Vagina (tissue), 2 donors: ENCODE data around the gene DGKB. TPM values are rescaled to one million over a fixed set of nuclear protein-coding genes. Genes with fewer than 3 reads are reported as not detected.

Experiments
- DNase-seq, 2 donors: peaks; one replicate each; pipeline ENCODE4 v3.0.0-alpha.2; 2017; ENCODE audit errors: extremely low spot score in 2 of 2
- H3K27ac ChIP-seq: fragments of 200-600 bp; sonication (generic); one replicate; pipeline ENCODE4 v1.5.1; 2019
- H3K27me3 ChIP-seq: fragments of 200-600 bp; sonication (generic); one replicate; pipeline ENCODE4 v1.5.1; 2019
- H3K36me3 ChIP-seq, 2 donors: fragments of 200-600 bp; sonication (generic); one replicate each; pipeline ENCODE4 v1.5.1; 2017 to 2019
- H3K4me1 ChIP-seq: fragments of 200-600 bp; sonication (generic); one replicate; pipeline ENCODE4 v1.5.1; 2019
- H3K4me3 ChIP-seq, 2 donors: fragments of 200-600 bp; sonication (generic); 1 replicate in 1 of 2; 2 replicates in 1 of 2; pipeline ENCODE4 v1.5.1; 2016 to 2019
- H3K9me3 ChIP-seq: fragments of 200-600 bp; sonication (generic); one replicate; pipeline ENCODE4 v1.5.1; 2019
- POLR2A ChIP-seq, 2 donors: fragments of 450-650 bp; IDR thresholded peaks; one replicate each; pipeline ENCODE4 v1.6.1; 2017; ENCODE audit warnings: antibody characterized with exemption in 2 of 2, mild to moderate bottlenecking in 2 of 2, moderate library complexity in 2 of 2
- POLR2AphosphoS5 ChIP-seq, 2 donors: sonication (generic); formaldehyde crosslinking; IDR thresholded peaks; one replicate each; pipeline ENCODE4 v1.9.0; 2017; ENCODE audit warnings: antibody characterized with exemption in 2 of 2, mild to moderate bottlenecking in 2 of 2, low read depth in 1 of 2; ENCODE audit not compliant: insufficient read depth in 1 of 2
- intact Hi-C: fragments of 100-400 bp; cut with DNase I; formaldehyde crosslinking; loops from one replicate; pipeline ENCODE4 v1.15.1; 2023
- total RNA-seq: library from RNA; depleted of rRNA; stranded (reverse); fragments of >200 nt; gene quantifications from one replicate; pipeline ENCODE4 v1.2.3, GENCODE V29; 2016
- TF ChIP-seq, protein P1 (sequence below), 3 experiments: fragments of 450-650 bp in 2 of 3; fragments of 200-600 bp in 1 of 3; sonication (generic) in 1 of 3; IDR thresholded peaks; one replicate each; pipeline ENCODE4 v1.5.1; 2017 to 2019; ENCODE audit warnings: antibody characterized with exemption in 3 of 3, mild to moderate bottlenecking in 2 of 3, moderate library complexity in 2 of 3

DGKB gene
- total RNA-seq, 1 donor from 2014 or later, result 2.2 TPM

DNA sequence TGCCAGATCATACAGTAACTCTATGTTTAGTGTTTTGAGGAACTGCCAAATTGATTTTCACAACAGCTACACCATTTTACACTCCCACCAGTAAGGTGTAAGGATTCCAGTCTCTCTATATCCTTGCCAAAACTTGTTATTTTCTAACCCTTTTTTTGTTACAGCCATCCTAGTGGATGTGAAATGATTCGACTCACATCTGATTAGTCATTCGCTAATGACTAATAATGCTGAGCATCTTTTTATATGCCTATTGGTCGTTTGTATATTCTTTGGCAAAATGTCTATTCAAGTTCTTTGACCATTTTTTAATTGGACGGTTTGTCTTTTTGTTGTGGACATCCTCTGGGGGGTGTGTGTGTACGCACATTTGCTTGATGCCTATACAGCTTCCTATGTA lies 142.8 kb downstream of the DGKB start:
- no peaks in the 10 kb centered on the region for H3K27me3 ChIP-seq
- DNase-seq, result no peak
- TF ChIP-seq POLR2A (IDR thresholded peaks at IDR 0.05) (no peak), POLR2AphosphoS5 (IDR thresholded peaks at IDR 0.05; ENCODE audit: insufficient read depth in 1 of 2, low read depth in 1 of 2) (no peak)
- TF ChIP-seq, protein P1, sequence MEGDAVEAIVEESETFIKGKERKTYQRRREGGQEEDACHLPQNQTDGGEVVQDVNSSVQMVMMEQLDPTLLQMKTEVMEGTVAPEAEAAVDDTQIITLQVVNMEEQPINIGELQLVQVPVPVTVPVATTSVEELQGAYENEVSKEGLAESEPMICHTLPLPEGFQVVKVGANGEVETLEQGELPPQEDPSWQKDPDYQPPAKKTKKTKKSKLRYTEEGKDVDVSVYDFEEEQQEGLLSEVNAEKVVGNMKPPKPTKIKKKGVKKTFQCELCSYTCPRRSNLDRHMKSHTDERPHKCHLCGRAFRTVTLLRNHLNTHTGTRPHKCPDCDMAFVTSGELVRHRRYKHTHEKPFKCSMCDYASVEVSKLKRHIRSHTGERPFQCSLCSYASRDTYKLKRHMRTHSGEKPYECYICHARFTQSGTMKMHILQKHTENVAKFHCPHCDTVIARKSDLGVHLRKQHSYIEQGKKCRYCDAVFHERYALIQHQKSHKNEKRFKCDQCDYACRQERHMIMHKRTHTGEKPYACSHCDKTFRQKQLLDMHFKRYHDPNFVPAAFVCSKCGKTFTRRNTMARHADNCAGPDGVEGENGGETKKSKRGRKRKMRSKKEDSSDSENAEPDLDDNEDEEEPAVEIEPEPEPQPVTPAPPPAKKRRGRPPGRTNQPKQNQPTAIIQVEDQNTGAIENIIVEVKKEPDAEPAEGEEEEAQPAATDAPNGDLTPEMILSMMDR (IDR thresholded peaks at IDR 0.05), result no peak
- no peaks in the 10 kb centered on the region for H3K4me1 ChIP-seq
- H3K27ac ChIP-seq, result no peak overlapping the region
- intact Hi-C loops, result no loop called here
- H3K9me3 ChIP-seq, result no peaks in the 10 kb centered on the region
- H3K4me3 ChIP-seq, result no peak overlapping the region
- no peaks in the 10 kb centered on the region for H3K36me3 ChIP-seq

DNA sequence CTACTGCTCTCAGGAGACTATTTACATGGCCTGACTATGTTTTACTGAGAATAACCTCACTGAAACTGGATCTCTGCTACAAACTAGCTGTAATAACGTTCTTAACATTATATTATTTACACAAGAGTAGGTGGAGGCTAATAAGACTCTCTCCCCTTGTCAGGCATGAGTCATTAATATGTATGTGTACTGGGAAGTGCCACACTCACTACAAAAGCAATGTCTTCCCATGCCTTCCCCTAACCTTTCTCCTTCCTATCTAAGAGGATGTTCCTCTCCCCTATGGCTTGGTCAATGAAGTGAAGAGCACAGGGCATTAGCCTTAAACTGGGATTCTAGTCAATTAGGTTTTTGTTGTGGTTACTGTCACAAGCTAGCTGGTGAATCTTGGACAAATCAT lies 147.9 kb downstream of the DGKB start:
- Histone ChIP-seq H3K27ac (no peak overlapping the region), H3K4me1 (no peaks in the 10 kb centered on the region)

DNA sequence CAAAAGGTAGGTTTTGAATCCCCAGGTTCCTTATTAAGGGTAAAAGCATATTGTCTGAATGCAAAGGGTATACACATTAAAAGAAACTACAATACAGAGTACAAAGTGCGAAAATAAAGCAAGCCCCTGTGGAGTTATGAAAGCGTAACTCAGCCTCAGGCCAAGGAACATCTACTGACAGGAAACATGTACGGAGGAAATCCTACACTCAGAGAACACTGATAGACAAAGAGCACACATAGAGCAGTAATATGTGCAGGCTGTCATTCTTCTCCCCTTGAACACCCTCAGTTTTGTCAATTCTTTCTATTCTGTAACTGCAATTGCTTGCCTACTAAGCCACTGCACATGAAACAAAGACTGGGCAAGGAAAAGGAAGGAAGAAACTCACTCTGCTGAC lies 150.2 kb downstream of the DGKB start:
- H3K27me3 ChIP-seq, result no peaks in the 10 kb centered on the region

More for the DNA sequence above, 147.9 kb downstream of the DGKB start:
- Histone ChIP-seq H3K4me3 (no peak overlapping the region), H3K36me3 (no peaks in the 10 kb centered on the region), H3K27me3 (no peaks in the 10 kb centered on the region), H3K9me3 (no peaks in the 10 kb centered on the region)
- no peak for TF ChIP-seq POLR2AphosphoS5 (IDR thresholded peaks at IDR 0.05; ENCODE audit: insufficient read depth in 1 of 2, low read depth in 1 of 2)
- DNase-seq, result no peak
- intact Hi-C loops, result no loop called here

DNA sequence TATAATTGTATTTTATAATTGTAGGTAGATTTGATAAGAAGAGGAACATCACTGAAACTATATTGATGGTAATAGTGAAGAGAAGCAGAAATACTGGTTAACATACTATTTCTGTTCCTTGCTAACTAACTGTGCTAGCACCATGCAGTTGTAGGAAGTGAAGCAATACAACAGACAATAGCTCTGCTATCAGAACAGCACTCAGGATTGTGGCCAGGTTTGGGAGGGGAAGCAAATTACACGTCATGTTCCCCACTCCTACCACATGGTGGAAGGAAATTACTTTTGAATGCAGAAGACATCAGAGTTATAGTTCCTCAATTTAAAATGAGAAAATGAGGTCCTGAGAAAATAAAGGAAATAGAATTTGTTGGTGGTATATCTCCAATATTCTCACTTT lies 151.1 kb downstream of the DGKB start:
- no peak overlapping the region for H3K4me3 ChIP-seq
- intact Hi-C loops, result no loop called here
- no peaks in the 10 kb centered on the region for H3K27me3 ChIP-seq
- no peak overlapping the region for H3K27ac ChIP-seq
- H3K36me3 ChIP-seq, result no peaks in the 10 kb centered on the region
- TF ChIP-seq POLR2AphosphoS5 (IDR thresholded peaks at IDR 0.05; ENCODE audit: insufficient read depth in 1 of 2, low read depth in 1 of 2) (no peak), POLR2A (IDR thresholded peaks at IDR 0.05) (no peak)
- TF ChIP-seq, protein P1 (IDR thresholded peaks at IDR 0.05), result no peak
- DNase-seq, result no peak
- no peaks in the 10 kb centered on the region for H3K9me3 ChIP-seq
- no peaks in the 10 kb centered on the region for H3K4me1 ChIP-seq

More for the DNA sequence above, 150.2 kb downstream of the DGKB start:
- Histone ChIP-seq H3K9me3 (no peaks in the 10 kb centered on the region), H3K36me3 (no peaks in the 10 kb centered on the region), H3K4me3 (no peak overlapping the region), H3K27ac (no peak overlapping the region), H3K4me1 (no peaks in the 10 kb centered on the region)
- DNase-seq, result no peak
- intact Hi-C loops, result no loop called here
- no peak for TF ChIP-seq POLR2A (IDR thresholded peaks at IDR 0.05)
- TF ChIP-seq, protein P1 (IDR thresholded peaks at IDR 0.05), result no peak
- no peak for TF ChIP-seq POLR2AphosphoS5 (IDR thresholded peaks at IDR 0.05; ENCODE audit: insufficient read depth in 1 of 2, low read depth in 1 of 2)

DNA sequence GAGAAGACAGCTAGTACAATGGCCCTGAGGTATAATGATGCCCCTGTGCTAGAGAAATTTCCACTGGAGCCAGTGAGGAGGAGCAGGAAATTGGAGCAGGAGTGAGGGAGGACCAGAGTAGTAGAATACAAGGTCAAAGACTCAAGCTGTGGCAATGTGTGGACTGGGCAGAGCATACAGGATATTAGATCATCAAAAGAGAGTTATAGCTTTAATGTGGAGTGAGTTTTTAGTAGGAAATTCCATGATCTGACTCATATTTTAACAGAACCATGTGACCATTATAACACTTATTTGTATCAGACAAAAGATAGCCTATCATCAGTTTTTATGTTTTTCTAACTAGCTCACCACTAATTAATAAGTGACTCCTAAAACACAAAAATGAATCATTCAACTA lies 154.1 kb downstream of the DGKB start:
- Histone ChIP-seq H3K36me3 (no peaks in the 10 kb centered on the region), H3K9me3 (no peaks in the 10 kb centered on the region), H3K27ac (no peak overlapping the region), H3K27me3 (no peaks in the 10 kb centered on the region), H3K4me3 (no peak overlapping the region), H3K4me1 (no peaks in the 10 kb centered on the region)
- DNase-seq, result no peak
- TF ChIP-seq POLR2A (IDR thresholded peaks at IDR 0.05) (no peak), POLR2AphosphoS5 (IDR thresholded peaks at IDR 0.05; ENCODE audit: insufficient read depth in 1 of 2, low read depth in 1 of 2) (no peak)
- TF ChIP-seq, protein P1 (IDR thresholded peaks at IDR 0.05), result no peak
- intact Hi-C loops, result loop anchor here (1.0 kb wide), 1 partner anchor 9 kb away; no protein-coding TSS in a partner anchor
